ENCODE measurements around the gene ADGRV1.
"Not testable (repeated sequence)": the region's sequence is repeated elsewhere in the genome, so short reads cannot be mapped to it uniquely, and the experiment has no call there.

The ADGRV1 gene

GRCh38 chr5:91042247-91042935 is 483.8 kb downstream of the ADGRV1 start:
- H3K27ac ChIP-seq (ENCODE audit: low read length), result no peak overlapping the region
- H3K27me3 ChIP-seq (ENCODE audit: control insufficient read depth in 1 of 2, insufficient read depth in 2 of 2, low read length in 2 of 2), result no peaks in the 10 kb centered on the region
- H3K9me3 ChIP-seq (ENCODE audit: control insufficient read depth in 2 of 2, low read length in 2 of 2), result no peaks in the 10 kb centered on the region
- H3K9ac ChIP-seq (ENCODE audit: low read length in 2 of 2), result no peak overlapping the region
- H3K4me1 ChIP-seq (ENCODE audit: control insufficient read depth, insufficient read depth, low read length), result no peaks in the 10 kb centered on the region
- H3K4me3 ChIP-seq (ENCODE audit: low read length in 2 of 2), result no peak overlapping the region
- H3K36me3 ChIP-seq (ENCODE audit: control insufficient read depth in 2 of 2, insufficient read depth in 2 of 2, low read length in 2 of 2), result no peaks in the 10 kb centered on the region

GRCh38 chr5:91042936-91043255 is 484.3 kb downstream of the ADGRV1 start:
- no peaks in the 10 kb centered on the region for H3K9me3 ChIP-seq (ENCODE audit: control insufficient read depth in 2 of 2, low read length in 2 of 2)
- H3K36me3 ChIP-seq (ENCODE audit: control insufficient read depth in 2 of 2, insufficient read depth in 2 of 2, low read length in 2 of 2), result no peaks in the 10 kb centered on the region
- no peaks in the 10 kb centered on the region for H3K4me1 ChIP-seq (ENCODE audit: control insufficient read depth, insufficient read depth, low read length)
- no peak overlapping the region for H3K27ac ChIP-seq (ENCODE audit: low read length)
- no peak overlapping the region for H3K9ac ChIP-seq (ENCODE audit: low read length in 2 of 2)
- no peak overlapping the region for H3K4me3 ChIP-seq (ENCODE audit: low read length in 2 of 2)
- H3K27me3 ChIP-seq (ENCODE audit: control insufficient read depth in 1 of 2, insufficient read depth in 2 of 2, low read length in 2 of 2), result no peaks in the 10 kb centered on the region

GRCh38 chr5:91048073-91048472 is 489.5 kb downstream of the ADGRV1 start:
- H3K9ac ChIP-seq (ENCODE audit: low read length in 2 of 2), result no peak overlapping the region
- no peaks in the 10 kb centered on the region for H3K4me1 ChIP-seq (ENCODE audit: control insufficient read depth, insufficient read depth, low read length)
- no peak overlapping the region for H3K4me3 ChIP-seq (ENCODE audit: low read length in 2 of 2)
- H3K36me3 ChIP-seq (ENCODE audit: control insufficient read depth in 2 of 2, insufficient read depth in 2 of 2, low read length in 2 of 2), result no peaks in the 10 kb centered on the region
- H3K27me3 ChIP-seq (ENCODE audit: control insufficient read depth in 1 of 2, insufficient read depth in 2 of 2, low read length in 2 of 2), result no peaks in the 10 kb centered on the region
- H3K9me3 ChIP-seq (ENCODE audit: control insufficient read depth in 2 of 2, low read length in 2 of 2), result no peaks in the 10 kb centered on the region
- no peak overlapping the region for H3K27ac ChIP-seq (ENCODE audit: low read length)

- Histone ChIP-seq H3K27ac (ENCODE audit: low read length) (no peak overlapping the region), H3K4me1 (ENCODE audit: control insufficient read depth, insufficient read depth, low read length) (no peaks in the 10 kb centered on the region), H3K27me3 (ENCODE audit: control insufficient read depth in 1 of 2, insufficient read depth in 2 of 2, low read length in 2 of 2) (no peaks in the 10 kb centered on the region), H3K9me3 (ENCODE audit: control insufficient read depth in 2 of 2, low read length in 2 of 2) (no peaks in the 10 kb centered on the region), H3K4me3 (ENCODE audit: low read length in 2 of 2) (no peak overlapping the region), H3K36me3 (ENCODE audit: control insufficient read depth in 2 of 2, insufficient read depth in 2 of 2, low read length in 2 of 2) (no peaks in the 10 kb centered on the region), H3K9ac (ENCODE audit: low read length in 2 of 2) (no peak overlapping the region)
Observed at GRCh38 chr5:91049112-91049511, 490.5 kb downstream of the ADGRV1 start.

GRCh38 chr5:91049800-91050199 is 491.2 kb downstream of the ADGRV1 start:
- no peaks in the 10 kb centered on the region for H3K27me3 ChIP-seq (ENCODE audit: control insufficient read depth in 1 of 2, insufficient read depth in 2 of 2, low read length in 2 of 2)
- no peak overlapping the region for H3K27ac ChIP-seq (ENCODE audit: low read length)
- H3K36me3 ChIP-seq (ENCODE audit: control insufficient read depth in 2 of 2, insufficient read depth in 2 of 2, low read length in 2 of 2), result no peaks in the 10 kb centered on the region
- no peak overlapping the region for H3K9ac ChIP-seq (ENCODE audit: low read length in 2 of 2)
- no peaks in the 10 kb centered on the region for H3K4me1 ChIP-seq (ENCODE audit: control insufficient read depth, insufficient read depth, low read length)
- no peak overlapping the region for H3K4me3 ChIP-seq (ENCODE audit: low read length in 2 of 2)
- no peaks in the 10 kb centered on the region for H3K9me3 ChIP-seq (ENCODE audit: control insufficient read depth in 2 of 2, low read length in 2 of 2)

- H3K27me3 ChIP-seq (ENCODE audit: control insufficient read depth in 1 of 2, insufficient read depth in 2 of 2, low read length in 2 of 2); H3K9ac ChIP-seq (ENCODE audit: low read length in 2 of 2); H3K36me3 ChIP-seq (ENCODE audit: control insufficient read depth in 2 of 2, insufficient read depth in 2 of 2, low read length in 2 of 2); H3K27ac ChIP-seq (ENCODE audit: low read length); H3K9me3 ChIP-seq (ENCODE audit: control insufficient read depth in 2 of 2, low read length in 2 of 2); H3K4me1 ChIP-seq (ENCODE audit: control insufficient read depth, insufficient read depth, low read length); H3K4me3 ChIP-seq (ENCODE audit: low read length in 2 of 2): not testable (repeated sequence)
Observed at GRCh38 chr5:91052411-91052810, 493.8 kb downstream of the ADGRV1 start.

GRCh38 chr5:91052977-91053740 is 494.6 kb downstream of the ADGRV1 start:
- Histone ChIP-seq H3K27ac (ENCODE audit: low read length) (no peak overlapping the region), H3K4me3 (ENCODE audit: low read length in 2 of 2) (no peak overlapping the region), H3K36me3 (ENCODE audit: control insufficient read depth in 2 of 2, insufficient read depth in 2 of 2, low read length in 2 of 2) (no peaks in the 10 kb centered on the region), H3K4me1 (ENCODE audit: control insufficient read depth, insufficient read depth, low read length) (no peaks in the 10 kb centered on the region), H3K27me3 (ENCODE audit: control insufficient read depth in 1 of 2, insufficient read depth in 2 of 2, low read length in 2 of 2) (no peaks in the 10 kb centered on the region), H3K9ac (ENCODE audit: low read length in 2 of 2) (no peak overlapping the region), H3K9me3 (ENCODE audit: control insufficient read depth in 2 of 2, low read length in 2 of 2) (no peaks in the 10 kb centered on the region)

GRCh38 chr5:91053741-91054025 is 495.1 kb downstream of the ADGRV1 start:
- Histone ChIP-seq H3K27me3 (ENCODE audit: control insufficient read depth in 1 of 2, insufficient read depth in 2 of 2, low read length in 2 of 2) (no peaks in the 10 kb centered on the region), H3K27ac (ENCODE audit: low read length) (no peak overlapping the region), H3K4me3 (ENCODE audit: low read length in 2 of 2) (no peak overlapping the region), H3K4me1 (ENCODE audit: control insufficient read depth, insufficient read depth, low read length) (no peaks in the 10 kb centered on the region), H3K9me3 (ENCODE audit: control insufficient read depth in 2 of 2, low read length in 2 of 2) (no peaks in the 10 kb centered on the region), H3K36me3 (ENCODE audit: control insufficient read depth in 2 of 2, insufficient read depth in 2 of 2, low read length in 2 of 2) (no peaks in the 10 kb centered on the region), H3K9ac (ENCODE audit: low read length in 2 of 2) (no peak overlapping the region)

- H3K9ac ChIP-seq (ENCODE audit: low read length in 2 of 2), result no peak overlapping the region
- H3K4me3 ChIP-seq (ENCODE audit: low read length in 2 of 2), result no peak overlapping the region
- no peaks in the 10 kb centered on the region for H3K27me3 ChIP-seq (ENCODE audit: control insufficient read depth in 1 of 2, insufficient read depth in 2 of 2, low read length in 2 of 2)
- no peak overlapping the region for H3K27ac ChIP-seq (ENCODE audit: low read length)
- no peaks in the 10 kb centered on the region for H3K4me1 ChIP-seq (ENCODE audit: control insufficient read depth, insufficient read depth, low read length)
- H3K36me3 ChIP-seq (ENCODE audit: control insufficient read depth in 2 of 2, insufficient read depth in 2 of 2, low read length in 2 of 2), result no peaks in the 10 kb centered on the region
- H3K9me3 ChIP-seq (ENCODE audit: control insufficient read depth in 2 of 2, low read length in 2 of 2), result no peaks in the 10 kb centered on the region
Observed at GRCh38 chr5:91058155-91058554, 499.6 kb downstream of the ADGRV1 start.

GRCh38 chr5:91058575-91058974 is 500.0 kb downstream of the ADGRV1 start:
- H3K4me3 ChIP-seq (ENCODE audit: low read length in 2 of 2), result no peak overlapping the region
- H3K27ac ChIP-seq (ENCODE audit: low read length), result no peak overlapping the region
- H3K9ac ChIP-seq (ENCODE audit: low read length in 2 of 2), result no peak overlapping the region
- H3K27me3 ChIP-seq (ENCODE audit: control insufficient read depth in 1 of 2, insufficient read depth in 2 of 2, low read length in 2 of 2), result no peaks in the 10 kb centered on the region
- no peaks in the 10 kb centered on the region for H3K36me3 ChIP-seq (ENCODE audit: control insufficient read depth in 2 of 2, insufficient read depth in 2 of 2, low read length in 2 of 2)
- no peaks in the 10 kb centered on the region for H3K4me1 ChIP-seq (ENCODE audit: control insufficient read depth, insufficient read depth, low read length)
- H3K9me3 ChIP-seq (ENCODE audit: control insufficient read depth in 2 of 2, low read length in 2 of 2), result no peaks in the 10 kb centered on the region

GRCh38 chr5:91059409-91059808 is 500.8 kb downstream of the ADGRV1 start:
- H3K9ac ChIP-seq (ENCODE audit: low read length in 2 of 2), result no peak overlapping the region
- no peaks in the 10 kb centered on the region for H3K4me1 ChIP-seq (ENCODE audit: control insufficient read depth, insufficient read depth, low read length)
- H3K27ac ChIP-seq (ENCODE audit: low read length), result no peak overlapping the region
- no peaks in the 10 kb centered on the region for H3K36me3 ChIP-seq (ENCODE audit: control insufficient read depth in 2 of 2, insufficient read depth in 2 of 2, low read length in 2 of 2)
- H3K9me3 ChIP-seq (ENCODE audit: control insufficient read depth in 2 of 2, low read length in 2 of 2), result no peaks in the 10 kb centered on the region
- H3K4me3 ChIP-seq (ENCODE audit: low read length in 2 of 2), result no peak overlapping the region
- H3K27me3 ChIP-seq (ENCODE audit: control insufficient read depth in 1 of 2, insufficient read depth in 2 of 2, low read length in 2 of 2), result no peaks in the 10 kb centered on the region

All from stomach smooth muscle (tissue), 2 donors.